H1 (cell line): ENCODE data around the gene TNRC6A. TPM values are rescaled to one million over a fixed set of nuclear protein-coding genes. Genes with fewer than 3 reads are reported as not detected.

ENCODE experiments used
- BRCA1 ChIP-seq: IDR thresholded peaks from 2 replicates; pipeline ENCODE4 v1.6.1; 2012; ENCODE audit warnings: low read depth, low read length, improper control_type of control experiment
- CTCF ChIP-seq, 3 experiments: IDR thresholded peaks; 1 replicate in 2 of 3; 2 replicates in 1 of 3; pipeline versions ENCODE4 v1.5.1 to v1.6.1; 2011; ENCODE audit warnings: low read length in 3 of 3, mild to moderate bottlenecking in 3 of 3, inconsistent platforms in 2 of 3, low read depth in 1 of 3, moderate library complexity in 1 of 3; ENCODE audit not compliant: insufficient read depth in 1 of 3; ENCODE audit errors: control extremely low read depth in 1 of 3
- E2F6 ChIP-seq: IDR thresholded peaks from 2 replicates; pipeline ENCODE4 v1.6.1; 2012; ENCODE audit warnings: inconsistent platforms
- GTF2F1 ChIP-seq: IDR thresholded peaks from 2 replicates; pipeline ENCODE4 v1.6.1; 2012; ENCODE audit warnings: low read depth, low read length, improper control_type of control experiment, borderline replicate concordance
- NANOG ChIP-seq: IDR thresholded peaks from 2 replicates; pipeline ENCODE4 v1.6.1; 2011; ENCODE audit warnings: low read length, low read depth, mild to moderate bottlenecking, inconsistent platforms; ENCODE audit not compliant: insufficient read depth, poor library complexity, severe bottlenecking
- NRF1 ChIP-seq: IDR thresholded peaks from 2 replicates; pipeline ENCODE4 v1.6.1; 2011; ENCODE audit warnings: mild to moderate bottlenecking, low read depth, low read length, improper control_type of control experiment
- SUZ12 ChIP-seq: fragments of 200-600 bp; sonication (generic); IDR thresholded peaks from 2 replicates; pipeline ENCODE4 v1.6.1; 2012; ENCODE audit warnings: mild to moderate bottlenecking, inconsistent platforms, low read length, moderate library complexity, mixed read lengths
- polyA plus RNA-seq, 7 experiments: library from polyadenylated mRNA; depleted of rRNA in 3 of 7; stranded (reverse) in 5 of 7; unstranded in 2 of 7; fragments of >200 nt in 5 of 7; fragments of 200-250 nt in 2 of 7; gene quantifications; 1 replicate in 5 of 7; 2 replicates in 1 of 7; 4 replicates in 1 of 7; pipeline versions ENCODE4 v1.2.1 to v1.2.3, GENCODE V29; 2011 to 2013; ENCODE audit warnings: missing spikeins in 2 of 7, mixed read lengths in 2 of 7
- total RNA-seq: library from RNA; stranded (reverse); fragmentation: NEBNext Ultra II Directional; extraction: Animal tissue kit (Norgen Biotek cat#: 25700); gene quantifications from 2 replicates; pipeline ENCODE4 v1.2.1, GENCODE V29; 2021

Gene TNRC6A
- total and polyA plus RNA-seq, 2 of the 8 experiments (the other 6 are each of a cell fraction or from before 2014, with no cell fraction given), result 67.6 to 103 TPM

GRCh38 chr16:24748242-24748641 lies 18.8 kb downstream of the TNRC6A start (continued):
- TF ChIP-seq CTCF (IDR thresholded peaks at IDR 0.05; ENCODE audit: control extremely low read depth in 1 of 3, insufficient read depth in 1 of 3, low read depth in 1 of 3, low read length in 3 of 3) (no peak), SUZ12 (no peak), BRCA1 (no peak), NANOG (no peak), NRF1 (no peak), E2F6 (no peak), GTF2F1 (no peak)
